HFFc6 (cell line): ENCODE data around the gene PI4KB. TPM values are rescaled to one million over a fixed set of nuclear protein-coding genes. Genes with fewer than 3 reads are reported as not detected.
A peak's percentile ranks its signal among the peaks of the same experiment; 100 is the strongest.

ENCODE experiments used
- DNase-seq: peaks from one replicate; pipeline ENCODE4 v3.0.0-alpha.2; 2018
- H3K27ac Mint-ChIP-seq: 2 replicates; pipeline ENCODE4 v1.8.0; 2020; ENCODE audit warnings: mild to moderate bottlenecking, mixed read lengths
- H3K27me3 Mint-ChIP-seq: 2 replicates; pipeline ENCODE4 v1.8.0; 2021; ENCODE audit warnings: mild to moderate bottlenecking, moderate library complexity, mixed read lengths; ENCODE audit not compliant: insufficient read depth
- H3K36me3 Mint-ChIP-seq: 2 replicates; pipeline ENCODE4 v1.8.0; 2021; ENCODE audit warnings: low read depth, mixed read lengths
- H3K4me1 Mint-ChIP-seq: 2 replicates; pipeline ENCODE4 v1.8.0; 2020; ENCODE audit warnings: low read depth, mixed read lengths
- H3K4me3 Mint-ChIP-seq: 2 replicates; pipeline ENCODE4 v1.8.0; 2020; ENCODE audit warnings: mild to moderate bottlenecking, moderate library complexity, mixed read lengths
- H3K9me3 Mint-ChIP-seq: 2 replicates; pipeline ENCODE4 v1.8.0; 2020; ENCODE audit warnings: mild to moderate bottlenecking, mixed read lengths
- total RNA-seq, 6 experiments: library from RNA; stranded (reverse); fragmentation: NEBNext Ultra II Directional; extraction: Animal tissue kit (Norgen Biotek cat#: 25700); gene quantifications; 2 replicates in 1 of 6; 3 replicates in 5 of 6; pipeline ENCODE4 v1.2.3, GENCODE V29; 2021
- TF ChIP-seq, protein P1 (sequence below): fragments of 200-600 bp; sonication (generic); IDR thresholded peaks from 2 replicates; pipeline ENCODE4 v1.5.0; 2021; ENCODE audit warnings: antibody characterized with exemption, mild to moderate bottlenecking

PI4KB gene
- total RNA-seq, 6 experiments from 2014 or later, result 63.6 to 73.0 (median 70.0) TPM

DNA sequence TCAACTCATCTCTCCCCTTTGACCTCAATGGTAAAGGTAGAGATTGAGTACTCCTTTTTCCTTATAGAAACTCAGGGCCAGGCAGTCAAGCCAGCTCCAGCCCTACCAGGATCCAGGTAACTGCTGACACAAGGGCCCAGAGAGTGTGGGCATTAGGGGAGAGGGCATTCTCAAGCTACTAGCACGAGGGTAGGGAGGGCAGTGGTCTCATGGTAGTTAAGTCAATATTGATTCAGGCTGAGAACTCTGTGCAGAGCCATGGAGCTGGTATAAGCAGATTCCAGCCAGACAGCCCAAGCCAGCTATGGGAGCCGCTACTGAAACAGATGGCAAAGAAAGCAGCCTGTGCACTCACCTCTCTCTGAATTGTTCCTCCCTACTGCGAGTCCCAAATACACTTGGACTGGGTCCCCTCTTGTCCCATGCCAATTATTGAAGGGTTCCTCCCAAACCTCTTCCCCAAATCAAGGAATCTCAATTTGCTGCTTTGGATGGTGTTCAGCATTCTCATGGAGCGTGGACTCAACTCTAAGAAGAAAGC is 2.8 kb downstream of the PI4KB start:
- Mint-ChIP-seq H3K36me3 (peaks cover 23% of the 10 kb centered on the region), H3K4me3 (no peak overlapping the region), H3K27me3 (no peaks in the 10 kb centered on the region; the same call in 1 of the 2 replicates), H3K27ac (peak overlapping the region; percentile 55; the same call in 1 of the 2 replicates), H3K4me1 (peaks cover 37% of the 10 kb centered on the region), H3K9me3 (no peaks in the 10 kb centered on the region)
- TF ChIP-seq, protein P1, sequence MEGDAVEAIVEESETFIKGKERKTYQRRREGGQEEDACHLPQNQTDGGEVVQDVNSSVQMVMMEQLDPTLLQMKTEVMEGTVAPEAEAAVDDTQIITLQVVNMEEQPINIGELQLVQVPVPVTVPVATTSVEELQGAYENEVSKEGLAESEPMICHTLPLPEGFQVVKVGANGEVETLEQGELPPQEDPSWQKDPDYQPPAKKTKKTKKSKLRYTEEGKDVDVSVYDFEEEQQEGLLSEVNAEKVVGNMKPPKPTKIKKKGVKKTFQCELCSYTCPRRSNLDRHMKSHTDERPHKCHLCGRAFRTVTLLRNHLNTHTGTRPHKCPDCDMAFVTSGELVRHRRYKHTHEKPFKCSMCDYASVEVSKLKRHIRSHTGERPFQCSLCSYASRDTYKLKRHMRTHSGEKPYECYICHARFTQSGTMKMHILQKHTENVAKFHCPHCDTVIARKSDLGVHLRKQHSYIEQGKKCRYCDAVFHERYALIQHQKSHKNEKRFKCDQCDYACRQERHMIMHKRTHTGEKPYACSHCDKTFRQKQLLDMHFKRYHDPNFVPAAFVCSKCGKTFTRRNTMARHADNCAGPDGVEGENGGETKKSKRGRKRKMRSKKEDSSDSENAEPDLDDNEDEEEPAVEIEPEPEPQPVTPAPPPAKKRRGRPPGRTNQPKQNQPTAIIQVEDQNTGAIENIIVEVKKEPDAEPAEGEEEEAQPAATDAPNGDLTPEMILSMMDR, result no peak
- no peak for DNase-seq

DNA sequence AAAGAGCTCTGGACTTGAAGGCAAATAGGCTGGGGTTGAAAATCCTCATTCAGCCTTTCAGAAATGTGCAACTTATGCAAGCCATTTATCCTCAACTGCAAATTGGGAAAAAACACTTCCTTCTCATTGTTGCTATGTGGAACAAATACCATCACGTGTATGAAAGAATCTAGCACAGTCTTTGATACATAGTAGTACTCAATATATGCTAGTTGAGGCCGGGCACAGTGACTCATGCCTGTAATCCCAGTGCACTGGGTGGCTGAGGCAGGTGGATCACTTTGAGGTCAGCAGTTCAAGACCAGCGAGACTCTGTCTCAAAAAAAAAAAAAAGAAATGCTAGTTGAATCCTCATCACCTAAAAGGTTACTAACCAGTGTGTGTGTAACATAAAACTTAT is 8.2 kb downstream of the PI4KB start:
- Mint-ChIP-seq H3K9me3 (no peaks in the 10 kb centered on the region), H3K36me3 (peaks cover 50% of the 10 kb centered on the region), H3K4me1 (peaks cover 30% of the 10 kb centered on the region), H3K27ac (no peak overlapping the region), H3K27me3 (no peaks in the 10 kb centered on the region; the same call in none of the 2 replicates), H3K4me3 (no peak overlapping the region)
- DNase-seq, result no peak
- TF ChIP-seq, protein P1, result no peak

DNA sequence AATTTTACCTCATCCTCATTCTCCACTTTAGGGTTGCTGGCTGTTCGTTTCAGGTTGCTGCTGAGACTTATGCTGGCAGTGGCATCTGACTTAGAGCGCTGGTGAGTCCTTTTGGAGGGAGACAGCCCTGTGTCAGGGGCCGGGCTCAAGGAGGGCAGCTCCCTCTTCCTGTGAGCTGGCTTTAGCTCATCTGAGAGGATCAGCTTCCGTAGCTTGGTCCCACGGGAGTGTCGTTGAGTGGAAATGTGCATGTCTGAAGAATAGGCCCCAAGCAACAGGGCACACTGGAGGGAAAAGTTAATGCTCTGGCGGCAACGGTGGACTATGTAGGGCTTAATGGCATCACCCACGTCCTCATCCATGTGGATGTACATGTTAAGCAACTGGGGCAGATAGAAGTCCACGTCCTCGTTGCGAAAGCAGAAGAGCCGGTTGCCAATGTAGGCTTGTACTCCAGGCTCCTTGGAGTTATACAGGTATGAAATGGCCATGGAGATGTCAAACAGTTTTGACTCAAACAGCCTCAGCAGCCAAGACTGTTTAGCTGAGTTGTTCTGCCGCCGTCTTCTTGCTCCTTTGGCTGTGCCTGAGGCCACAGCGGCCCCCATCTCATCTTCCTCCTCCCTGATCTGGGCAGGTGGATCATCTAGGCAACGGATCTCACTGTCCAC is 11.5 kb downstream of the PI4KB start:
- DNase-seq, result no peak
- H3K4me1 Mint-ChIP-seq, result peaks cover 59% of the 10 kb centered on the region
- no peaks in the 10 kb centered on the region; the same call in none of the 2 replicates for H3K27me3 Mint-ChIP-seq
- H3K27ac Mint-ChIP-seq, result peak overlapping the region; percentile 31
- TF ChIP-seq, protein P1, result no peak
- peaks cover 55% of the 10 kb centered on the region for H3K36me3 Mint-ChIP-seq
- no peak overlapping the region for H3K4me3 Mint-ChIP-seq
- no peaks in the 10 kb centered on the region for H3K9me3 Mint-ChIP-seq

DNA sequence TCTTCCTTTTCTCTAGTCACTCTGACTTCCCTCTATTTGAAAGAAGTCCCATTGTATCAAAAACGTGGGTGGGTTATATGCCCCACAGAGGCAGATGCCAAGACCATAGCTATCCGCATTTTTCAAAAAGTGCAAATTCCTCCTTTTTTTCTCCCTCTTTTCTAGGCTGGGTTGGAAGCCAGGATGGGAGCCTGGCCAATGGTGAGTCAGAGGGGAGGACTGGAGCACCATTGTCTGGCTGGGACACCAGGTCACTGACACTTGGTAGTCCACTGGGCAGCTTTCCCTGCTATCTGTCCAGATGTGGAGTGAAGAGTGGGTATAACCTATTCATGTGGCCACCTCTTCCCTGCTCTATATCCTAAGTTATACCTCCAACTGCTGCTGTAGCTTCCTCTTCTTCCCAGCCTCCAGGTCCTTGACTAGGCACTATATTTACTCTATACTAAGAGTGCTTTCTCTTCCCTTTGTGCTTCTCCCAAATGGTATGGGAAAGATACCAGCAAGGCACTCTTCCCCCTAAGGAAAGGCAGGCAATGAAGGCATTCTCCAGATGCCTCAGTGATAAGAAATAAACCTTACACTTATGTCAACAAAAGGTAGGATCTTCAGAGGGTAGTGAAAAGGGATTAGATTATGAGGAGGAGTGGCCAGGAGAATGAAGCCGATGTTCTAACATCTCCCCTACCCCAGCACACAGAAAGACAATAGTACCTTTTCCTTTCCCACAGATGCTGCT is 12.9 kb downstream of the PI4KB start:
- peak; percentile 70 for DNase-seq
- Mint-ChIP-seq H3K27me3 (no peaks in the 10 kb centered on the region; the same call in none of the 2 replicates), H3K9me3 (no peaks in the 10 kb centered on the region), H3K4me3 (peak overlapping the region; percentile 70), H3K4me1 (peaks cover 61% of the 10 kb centered on the region), H3K36me3 (peaks cover 48% of the 10 kb centered on the region), H3K27ac (peak overlapping the region; percentile 77)
- TF ChIP-seq, protein P1, result no peak

DNA sequence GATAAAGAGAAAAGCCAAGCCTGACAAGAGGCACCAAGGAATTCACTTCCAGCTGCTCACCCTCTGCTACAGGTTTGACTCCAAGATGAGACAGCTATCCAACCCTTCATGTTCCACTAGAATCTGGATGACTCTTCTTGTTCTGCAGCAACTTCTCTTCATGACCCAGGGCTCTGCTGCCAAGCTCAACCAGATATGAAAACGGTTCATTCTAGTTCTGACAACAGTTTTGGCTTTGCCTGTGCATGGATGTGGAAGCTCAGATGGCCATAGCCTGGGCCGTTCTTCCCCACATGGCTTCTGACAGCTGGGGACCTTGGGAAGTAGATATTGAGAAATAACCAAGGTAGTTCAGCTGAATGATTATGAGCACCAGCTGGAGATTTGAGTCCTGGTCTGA is 13.7 kb downstream of the PI4KB start:
- Mint-ChIP-seq H3K4me1 (peaks cover 61% of the 10 kb centered on the region), H3K27me3 (no peaks in the 10 kb centered on the region; the same call in none of the 2 replicates), H3K27ac (peak overlapping the region; percentile 77; the same call in 1 of the 2 replicates), H3K36me3 (peaks cover 43% of the 10 kb centered on the region), H3K9me3 (no peaks in the 10 kb centered on the region), H3K4me3 (no peak overlapping the region)
- TF ChIP-seq, protein P1, result no peak
- no peak for DNase-seq
